SJSA1 (cell line): ENCODE measurements around the gene TEAD1. TPM values are rescaled to one million over a fixed set of nuclear protein-coding genes. Genes with fewer than 3 reads are reported as not detected.
"Not testable (repeated sequence)": the region's sequence is repeated elsewhere in the genome, so short reads cannot be mapped to it uniquely, and the experiment has no call there.

ENCODE experiments used
- DNase-seq, 2 experiments: peaks; one replicate each; pipeline ENCODE4 v3.0.0-alpha.2; 2015 to 2020; ENCODE audit warnings: low spot score in 2 of 2, low read depth in 1 of 2
- H3K27ac ChIP-seq: fragments of 250-450 bp; sonication (Bioruptor Pico); 2 replicates; pipeline ENCODE4 v1.5.1; 2020; ENCODE audit warnings: mild to moderate bottlenecking, moderate library complexity
- H3K27me3 ChIP-seq: fragments of 250-450 bp; sonication (Bioruptor Pico); replicated peaks from 2 replicates; pipeline ENCODE4 v1.5.1; 2020; ENCODE audit warnings: mild to moderate bottlenecking, moderate library complexity
- H3K36me3 ChIP-seq: fragments of 250-450 bp; sonication (Bioruptor Pico); 2 replicates; pipeline ENCODE4 v1.5.1; 2020; ENCODE audit warnings: mild to moderate bottlenecking
- H3K4me1 ChIP-seq: fragments of 250-450 bp; sonication (Bioruptor Pico); replicated peaks from 2 replicates; pipeline ENCODE4 v1.6.1; 2021; ENCODE audit warnings: mild to moderate bottlenecking
- H3K4me3 ChIP-seq: fragments of 250-450 bp; sonication (Bioruptor Pico); 2 replicates; pipeline ENCODE4 v1.5.1; 2020; ENCODE audit warnings: mild to moderate bottlenecking
- H3K9me3 ChIP-seq: fragments of 250-450 bp; sonication (Bioruptor Pico); replicated peaks from 2 replicates; pipeline ENCODE4 v1.5.1; 2020; ENCODE audit warnings: mild to moderate bottlenecking
- total RNA-seq: library from RNA; depleted of rRNA; stranded (reverse); fragments of >200 nt; shearing (Covaris generic); gene quantifications from 2 replicates; pipeline ENCODE4 v1.2.3, GENCODE V29; 2014

Gene TEAD1
- total RNA-seq, 1 experiment from 2014 or later = 123 TPM

DNA sequence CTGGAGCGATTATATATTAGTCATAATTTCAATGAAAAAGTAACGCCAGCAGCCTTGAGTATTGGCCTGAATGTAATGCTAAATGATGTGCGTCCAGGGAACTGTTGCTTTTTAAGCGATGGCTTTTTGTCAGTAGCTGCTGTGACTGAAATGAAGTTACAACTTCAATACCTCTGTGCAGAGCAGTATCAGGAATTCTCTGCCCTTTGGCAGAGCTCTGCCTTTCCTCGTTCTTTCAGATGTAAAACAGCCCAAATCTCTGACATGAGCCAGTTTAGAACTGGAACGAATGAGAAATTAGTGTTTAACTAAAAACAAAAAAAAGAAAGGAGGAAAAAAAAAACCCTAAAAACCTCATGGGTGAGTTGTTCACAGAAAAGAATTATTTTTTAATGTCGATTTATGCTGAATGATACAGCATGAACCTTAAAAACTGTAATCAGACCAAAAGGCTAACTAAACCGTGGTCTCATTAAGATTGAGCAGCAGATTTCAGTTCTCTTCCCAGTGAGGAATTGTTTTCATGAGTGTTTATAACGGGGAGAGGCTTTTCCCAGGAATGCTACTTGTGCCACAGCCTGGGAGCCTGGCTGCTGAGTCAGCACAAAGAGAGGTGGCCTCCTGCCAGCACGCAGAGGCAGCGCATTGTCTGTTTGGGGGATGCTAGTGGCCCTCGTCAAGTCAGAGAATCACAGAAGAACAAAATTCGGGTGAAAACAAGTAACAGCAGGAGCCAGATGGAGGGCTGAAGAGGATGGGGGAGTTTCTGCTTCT, 188.7 kb downstream of the TEAD1 start:
- no peaks in the 10 kb centered on the region for H3K27me3 ChIP-seq
- H3K9me3 ChIP-seq = no peaks in the 10 kb centered on the region
- no peak overlapping the region for H3K4me3 ChIP-seq
- H3K27ac ChIP-seq = peak overlapping the region; percentile 22
- H3K36me3 ChIP-seq = peaks cover 12% of the 10 kb centered on the region; the same call in 1 of the 2 replicates
- peaks cover 39% of the 10 kb centered on the region for H3K4me1 ChIP-seq
- DNase-seq = peak; percentile 87

- Histone ChIP-seq H3K4me3 (no peak overlapping the region), H3K27me3 (no peaks in the 10 kb centered on the region), H3K4me1 (peaks cover 47% of the 10 kb centered on the region), H3K36me3 (peaks cover 12% of the 10 kb centered on the region; the same call in 1 of the 2 replicates), H3K27ac (peak overlapping the region; percentile 4; the same call in 1 of the 2 replicates), H3K9me3 (no peaks in the 10 kb centered on the region)
- DNase-seq = no peak
Measured at GRCh38 chr11:12863605-12864121, 189.4 kb downstream of the TEAD1 start.

GRCh38 chr11:12864316-12865156, 190.3 kb downstream of the TEAD1 start:
- Histone ChIP-seq H3K36me3 (peaks cover 7% of the 10 kb centered on the region; the same call in 1 of the 2 replicates), H3K9me3 (no peaks in the 10 kb centered on the region), H3K4me3 (no peak overlapping the region), H3K27me3 (no peaks in the 10 kb centered on the region), H3K27ac (peak overlapping the region; percentile 44), H3K4me1 (peaks cover 47% of the 10 kb centered on the region)
- peak; percentile 76 to 89 for DNase-seq

DNA sequence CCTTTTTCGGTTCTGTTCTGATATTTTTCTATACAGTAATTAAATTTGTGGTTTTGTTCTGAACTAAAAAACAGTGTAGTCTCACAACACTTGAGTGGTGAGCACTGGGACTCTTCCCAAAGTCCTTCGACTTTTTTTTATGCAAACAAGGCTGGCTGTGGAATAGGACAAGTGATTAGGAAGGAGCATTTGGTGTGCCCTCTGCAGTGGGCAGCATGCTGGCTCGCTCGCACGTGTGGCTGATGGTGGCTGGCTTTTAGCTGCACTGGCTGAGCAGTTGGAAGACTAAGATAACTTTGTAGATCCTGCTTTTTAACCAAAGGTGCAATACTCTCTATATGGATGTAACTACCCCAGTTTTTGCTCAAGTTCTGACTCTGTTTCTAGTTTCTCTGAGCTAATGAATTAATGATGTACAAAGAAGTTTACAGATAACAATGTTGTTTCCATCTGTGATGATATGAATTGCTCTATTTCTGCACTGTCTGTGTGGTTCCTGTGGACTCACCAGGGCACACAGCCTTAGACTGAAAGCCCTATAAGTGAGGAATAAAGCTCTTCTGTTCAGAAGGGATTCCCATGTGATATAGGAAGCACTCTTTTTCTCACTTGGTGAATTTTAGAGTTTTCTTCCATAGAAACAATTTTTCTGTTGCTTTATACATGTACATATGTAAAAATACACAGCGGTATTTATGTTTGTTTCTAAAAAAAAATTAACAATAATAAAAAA, 191.8 kb downstream of the TEAD1 start:
- no peaks in the 10 kb centered on the region for H3K9me3 ChIP-seq
- H3K27me3 ChIP-seq = no peaks in the 10 kb centered on the region
- no peak overlapping the region for H3K27ac ChIP-seq
- DNase-seq = no peak
- no peak overlapping the region for H3K4me3 ChIP-seq
- H3K4me1 ChIP-seq = peaks cover 38% of the 10 kb centered on the region
- peaks cover 7% of the 10 kb centered on the region; the same call in 1 of the 2 replicates for H3K36me3 ChIP-seq

DNA sequence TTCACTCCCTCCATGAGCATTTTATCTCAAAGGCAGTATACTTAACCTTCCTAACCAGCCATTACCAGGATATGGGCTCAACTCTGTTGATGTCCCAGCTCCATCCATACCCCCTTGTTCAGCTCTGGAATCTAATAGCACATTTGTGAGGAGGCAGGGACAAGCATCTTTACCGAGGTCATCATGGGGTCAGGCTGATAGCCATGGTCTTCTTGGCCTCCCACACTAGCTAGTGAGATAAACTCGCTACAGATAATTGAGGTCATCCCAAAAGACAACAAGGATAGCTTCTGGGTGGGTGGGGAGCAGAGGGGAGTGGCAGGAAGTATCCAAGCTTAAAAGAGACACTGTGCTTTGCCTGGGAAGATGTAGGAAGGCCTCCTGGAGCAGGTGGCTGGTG, 193.3 kb downstream of the TEAD1 start:
- Histone ChIP-seq H3K27me3 (no peaks in the 10 kb centered on the region), H3K36me3 (peaks cover 4% of the 10 kb centered on the region; the same call in 1 of the 2 replicates), H3K4me1 (peaks cover 31% of the 10 kb centered on the region), H3K9me3 (no peaks in the 10 kb centered on the region), H3K27ac (no peak overlapping the region), H3K4me3 (no peak overlapping the region)
- DNase-seq = no peak

- Histone ChIP-seq H3K27me3 (0 out of 2 replicates have a peak, but pooled peaks cover 2% of the 10 kb centered on the region), H3K36me3 (peaks cover 4% of the 10 kb centered on the region; the same call in 1 of the 2 replicates), H3K4me1 (peaks cover 21% of the 10 kb centered on the region), H3K9me3 (no peaks in the 10 kb centered on the region), H3K27ac (0 out of 2 replicates have a peak overlapping the region, but pooled peaks have one; percentile 9), H3K4me3 (no peak overlapping the region)
- DNase-seq = peak in 1 of 2 experiments; percentile 36
Measured at GRCh38 chr11:12868315-12869073, 194.3 kb downstream of the TEAD1 start.

- Histone ChIP-seq H3K36me3 (peaks cover 6% of the 10 kb centered on the region; the same call in 1 of the 2 replicates), H3K4me3 (no peak overlapping the region), H3K27ac (no peak overlapping the region), H3K27me3 (peaks cover 4% of the 10 kb centered on the region), H3K4me1 (peaks cover 9% of the 10 kb centered on the region), H3K9me3 (no peaks in the 10 kb centered on the region)
- DNase-seq = no peak
Measured at GRCh38 chr11:12871241-12871640, 197.0 kb downstream of the TEAD1 start.

DNA sequence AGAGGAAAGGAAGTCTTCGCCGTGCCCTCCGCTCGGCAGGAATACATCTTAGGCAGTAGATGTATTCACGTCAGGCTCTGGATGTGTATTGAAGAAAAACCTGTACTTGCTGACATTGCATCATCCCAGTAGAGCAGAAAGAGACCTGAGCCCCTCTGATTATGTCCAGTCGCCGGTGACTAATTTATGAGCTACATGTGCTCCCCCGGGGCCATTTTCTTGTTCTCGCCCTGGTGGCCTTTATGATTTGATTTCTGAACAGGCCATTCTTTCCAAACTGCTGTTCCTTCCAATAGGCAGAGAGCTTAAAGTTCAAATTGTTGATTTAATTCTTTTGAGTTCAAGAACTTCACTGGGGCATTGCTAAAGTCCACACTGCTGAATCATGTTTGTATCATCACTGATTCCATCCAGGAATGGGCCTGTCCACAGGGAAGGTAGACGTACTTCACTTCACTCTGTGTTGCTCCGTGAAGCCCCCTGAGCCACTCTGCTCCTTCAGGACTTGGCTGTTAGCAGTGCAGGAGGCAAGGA, 197.6 kb downstream of the TEAD1 start:
- no peak overlapping the region for H3K27ac ChIP-seq

DNA sequence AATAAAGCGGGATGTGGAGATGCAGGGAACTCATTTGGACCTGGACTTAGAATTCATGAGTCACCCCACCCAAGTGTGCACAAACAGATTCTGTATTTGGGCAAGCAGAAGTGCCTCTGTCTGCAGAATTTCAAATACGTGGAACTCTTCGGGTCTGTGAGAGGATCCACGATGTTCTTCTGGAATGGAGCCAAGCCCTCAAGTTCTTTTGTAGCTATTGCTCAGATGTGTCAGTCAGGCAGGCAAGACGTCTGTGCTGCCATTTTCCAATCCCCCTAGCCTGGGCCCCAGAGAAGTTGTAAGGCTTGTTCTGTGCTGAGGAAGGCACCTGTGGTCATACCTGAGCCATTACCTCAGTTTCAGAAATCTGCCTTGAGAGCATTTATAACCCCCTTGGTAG, 202.1 kb downstream of the TEAD1 start:
- no peaks in the 10 kb centered on the region for H3K4me1 ChIP-seq
- H3K36me3 ChIP-seq = peaks cover 31% of the 10 kb centered on the region
- no peak for DNase-seq
- H3K27ac ChIP-seq = no peak overlapping the region
- H3K9me3 ChIP-seq = no peaks in the 10 kb centered on the region
- no peak overlapping the region for H3K4me3 ChIP-seq
- H3K27me3 ChIP-seq = peaks cover 4% of the 10 kb centered on the region

More for the DNA sequence above, 197.6 kb downstream of the TEAD1 start:
- 0 out of 2 replicates have a peak, but pooled peaks cover 5% of the 10 kb centered on the region for H3K36me3 ChIP-seq
- H3K9me3 ChIP-seq = no peaks in the 10 kb centered on the region
- no peak overlapping the region for H3K4me3 ChIP-seq
- H3K4me1 ChIP-seq = peaks cover 9% of the 10 kb centered on the region
- DNase-seq = no peak
- H3K27me3 ChIP-seq = peaks cover 4% of the 10 kb centered on the region

DNA sequence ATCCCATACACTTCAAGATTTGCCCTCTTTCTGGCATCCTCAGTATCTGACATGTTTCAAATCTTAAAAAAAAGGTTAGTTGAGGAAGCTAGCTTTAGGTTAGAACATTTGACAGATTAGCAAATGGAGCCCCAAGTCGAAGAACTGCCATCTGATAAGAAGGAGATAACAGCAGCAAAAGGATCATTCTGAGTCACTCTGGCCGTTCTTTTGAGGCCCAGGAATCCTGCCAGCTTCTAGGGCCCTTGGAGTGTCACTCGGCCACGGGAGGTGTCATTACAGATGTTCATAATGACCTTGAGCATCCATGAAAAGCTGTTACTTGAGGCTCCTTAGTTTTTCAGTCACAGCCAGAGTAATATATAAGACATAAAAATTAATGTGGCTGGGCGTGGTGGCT, 202.8 kb downstream of the TEAD1 start:
- Histone ChIP-seq H3K9me3 (no peaks in the 10 kb centered on the region), H3K27ac (no peak overlapping the region), H3K4me3 (no peak overlapping the region), H3K4me1 (no peaks in the 10 kb centered on the region), H3K36me3 (peaks cover 37% of the 10 kb centered on the region), H3K27me3 (peaks cover 4% of the 10 kb centered on the region)
- DNase-seq = no peak

GRCh38 chr11:12877508-12877907, 203.3 kb downstream of the TEAD1 start:
- H3K27ac ChIP-seq, H3K9me3 ChIP-seq, H3K4me3 ChIP-seq, DNase-seq, H3K27me3 ChIP-seq, H3K4me1 ChIP-seq: not testable (repeated sequence)
- H3K36me3 ChIP-seq = peaks cover 42% of the 10 kb centered on the region

DNA sequence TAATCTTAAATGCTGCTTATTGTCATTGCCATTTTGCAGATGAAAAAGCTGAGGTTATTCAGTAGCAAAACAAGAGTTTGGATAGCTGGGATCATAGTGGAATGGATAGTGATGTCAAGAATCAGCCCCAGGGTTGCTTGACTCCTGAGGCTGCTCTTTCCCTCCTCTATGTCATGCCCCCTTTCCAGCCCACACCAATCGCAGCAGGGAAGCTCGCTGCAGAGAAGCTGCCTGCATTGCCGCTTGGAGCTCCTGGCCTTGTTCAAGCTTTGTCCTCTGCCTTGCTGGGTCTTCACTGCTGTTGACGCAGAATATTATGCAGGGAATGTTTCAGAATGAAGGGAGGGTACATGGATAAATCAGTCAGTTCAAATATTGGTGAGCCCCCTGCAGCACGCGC, 206.1 kb downstream of the TEAD1 start:
- Histone ChIP-seq H3K4me1 (no peaks in the 10 kb centered on the region), H3K4me3 (no peak overlapping the region), H3K27me3 (no peaks in the 10 kb centered on the region; the same call in 1 of the 2 replicates), H3K36me3 (peaks cover 59% of the 10 kb centered on the region), H3K27ac (no peak overlapping the region), H3K9me3 (no peaks in the 10 kb centered on the region)
- DNase-seq = no peak
